ENCODE measurements around the gene REV3L. TPM values are rescaled to one million over a fixed set of nuclear protein-coding genes. Genes with fewer than 3 reads are reported as not detected.

REV3L gene
- total and polyA plus RNA-seq, 2 donors (not counting 3 experiments of a cell fraction or from before 2014, with no cell fraction given), result 6.0 to 22.7 TPM

- Histone ChIP-seq H3K4me1 (ENCODE audit: control insufficient read depth, extremely low read depth, insufficient read depth, low read length) (peaks cover 23% of the 10 kb centered on the region), H2AFZ (ENCODE audit: low read depth, low read length) (no peak overlapping the region), H3K79me2 (ENCODE audit: control insufficient read depth, insufficient read depth, low read length) (peaks cover 55% of the 10 kb centered on the region), H3K9me1 (replicated peaks; ENCODE audit: control insufficient read depth, extremely low read depth, insufficient read depth, low read length) (no peaks in the 10 kb centered on the region), H3K36me3 (ENCODE audit: control insufficient read depth in 2 of 2, extremely low read depth in 1 of 2, insufficient read depth in 2 of 2, low read length in 2 of 2) (no peaks in the 10 kb centered on the region), H3K9ac (replicated peaks; ENCODE audit: extremely low read depth, insufficient read depth, low read length) (no peak overlapping the region), H3K27ac (ENCODE audit: insufficient read depth, low read depth, low read length) (no peak overlapping the region), H3K4me2 (ENCODE audit: insufficient read depth, low read length) (no peak overlapping the region), H4K20me1 (replicated peaks; ENCODE audit: control insufficient read depth, extremely low read depth, insufficient read depth, low read length) (no peaks in the 10 kb centered on the region), H3K27me3 (ENCODE audit: control insufficient read depth in 2 of 2, insufficient read depth in 2 of 2, low read length in 2 of 2) (no peaks in the 10 kb centered on the region), H3K9me3 (replicated peaks; ENCODE audit: control insufficient read depth, insufficient read depth, low read length) (no peaks in the 10 kb centered on the region), H3K4me3 (replicated peaks in 1 of 3; ENCODE audit: insufficient read depth in 1 of 3, low read depth in 1 of 3, low read length in 3 of 3) (no peak overlapping the region)
- ChIA-PET POLR2A (no interaction called here), CTCF (no interaction called here)
- DNase-seq (ENCODE audit: low read depth, low spot score) (no peak), FAIRE-seq (no peak)
- no TSS peak for BruUV-seq (replicated peaks)
- dilution Hi-C loops (cut with MboI; ENCODE audit: extremely low pct_ligation_motif_present, low sequenced_read_pairs), result no loop called here
- TF ChIP-seq CTCF (IDR thresholded peaks at IDR 0.05; ENCODE audit: extremely low read depth in 1 of 2, insufficient read depth in 1 of 2, low read depth in 1 of 2, low read length in 2 of 2) (no peak), POLR2AphosphoS5 (IDR thresholded peaks at IDR 0.05; ENCODE audit: insufficient read depth, low read depth, low read length) (no peak), GATA2 (IDR thresholded peaks at IDR 0.05; ENCODE audit: insufficient read depth, insufficient read length, low read depth, low read length) (no peak), JUN (IDR thresholded peaks at IDR 0.05; ENCODE audit: borderline replicate concordance, insufficient read depth, insufficient read length, low read depth) (no peak), MYC (IDR thresholded peaks at IDR 0.05; ENCODE audit: low read depth, low read length) (no peak), FOS (IDR thresholded peaks at IDR 0.05; ENCODE audit: borderline replicate concordance, insufficient read depth, low read length) (no peak), EZH2 (IDR thresholded peaks at IDR 0.05; ENCODE audit: borderline replicate concordance, low read depth, low read length, severe bottlenecking) (no peak), MAX (IDR thresholded peaks at IDR 0.05; ENCODE audit: insufficient read depth, insufficient read length) (no peak), POLR2A (IDR thresholded peaks at IDR 0.05; ENCODE audit: low read depth, low read length) (no peak)
- intact Hi-C loops (cut with micrococcal nuclease), result no loop called here
Observed at GRCh38 chr6:111474106-111474505, 8.9 kb downstream of the REV3L start.

All from endothelial cell of umbilical vein (primary cell).